GM12878 (cell line): Measurements from ENCODE around the gene INSIG1. TPM values are rescaled to one million over a fixed set of nuclear protein-coding genes. Genes with fewer than 3 reads are reported as not detected.
A peak's percentile ranks its signal among the peaks of the same experiment; 100 is the strongest.

Experiments used
- ATAC-seq: fragments of 200-7000 bp; cut with Tn5 transposase; 3 replicates; pipeline ENCODE4 v1.9.1; 2020; ENCODE audit warnings: mild to moderate bottlenecking, moderate library complexity
- BruUV-seq: library from RNA; stranded (reverse); fragments of 400-500 nt; replicated peaks from 2 replicates; lab custom pipeline; 2021; lab: Mats Ljungman, UMichigan
- CTCF ChIA-PET: fragments of 300-600 bp; sonication (Branson Sonifier 250); formaldehyde crosslinking; extraction: SDS; loops from one replicate; lab custom pipeline; 2021; ENCODE audit warnings: inconsistent platforms; lab: Yijun Ruan, JAX
- POLR2A ChIA-PET: fragments of 350-600 bp; formaldehyde crosslinking; extraction: SDS; loops from one replicate; lab custom pipeline; 2021; ENCODE audit warnings: inconsistent platforms; lab: Charles Lee
- RAD21 ChIA-PET: fragments of 300-600 bp; sonication (Branson Sonifier 250); formaldehyde crosslinking; loops from one replicate; lab custom pipeline; 2023; ENCODE audit warnings: antibody characterized with exemption; ENCODE audit not compliant: unreplicated experiment; lab: Charles Lee
- SMC1A ChIA-PET: fragments of 300-600 bp; sonication (Branson Sonifier 250); formaldehyde crosslinking; loops from one replicate; lab custom pipeline; 2023; ENCODE audit not compliant: unreplicated experiment, uncharacterized antibody; lab: Charles Lee
- DNase-seq: peaks from one replicate; pipeline ENCODE4 v3.0.0-alpha.2; 2011; ENCODE audit warnings: low read depth, low spot score
- FAIRE-seq: peaks from 3 replicates; lab custom pipeline; 2011; peaks lifted over from hg19 to GRCh38; lab: Jason Lieb, UNC
- H2AFZ ChIP-seq: 2 replicates; pipeline ENCODE4 v1.6.0; 2011; ENCODE audit warnings: low read depth, low read length, control low read depth; ENCODE audit not compliant: control insufficient read depth
- H3K27ac ChIP-seq: 2 replicates; pipeline ENCODE4 v1.5.1; 2011; ENCODE audit warnings: control low read depth; ENCODE audit not compliant: control insufficient read depth, insufficient read depth
- H3K27me3 ChIP-seq, 2 experiments: replicated peaks in 1 of 2; 2 replicates each; pipeline versions ENCODE4 v1.6.0 to v1.6.1; 2011; ENCODE audit warnings: low read length in 1 of 2; ENCODE audit not compliant: control insufficient read depth in 2 of 2, insufficient read depth in 2 of 2
- H3K36me3 ChIP-seq, 2 experiments: 2 replicates each; pipeline ENCODE4 v1.5.1; 2011; ENCODE audit warnings: low read length in 1 of 2; ENCODE audit not compliant: control insufficient read depth in 2 of 2, insufficient read depth in 2 of 2
- H3K4me1 ChIP-seq: 2 replicates; pipeline ENCODE4 v1.6.1; 2011; ENCODE audit warnings: mild to moderate bottlenecking, low read length, moderate library complexity, mixed read lengths; ENCODE audit not compliant: control insufficient read depth, insufficient read depth
- H3K4me2 ChIP-seq: 2 replicates; pipeline ENCODE4 v1.6.0; 2011; ENCODE audit warnings: control low read depth; ENCODE audit not compliant: control insufficient read depth, insufficient read depth
- H3K4me3 ChIP-seq: fragments of 200-600 bp; sonication (generic); 2 replicates; pipeline ENCODE4 v1.5.1; 2016
- H3K79me2 ChIP-seq: 2 replicates; pipeline ENCODE4 v1.6.0; 2011; ENCODE audit warnings: low read length; ENCODE audit not compliant: control insufficient read depth, insufficient read depth
- H3K9ac ChIP-seq: 2 replicates; pipeline ENCODE4 v1.8.0; 2011; ENCODE audit warnings: low read length, control low read depth, mixed read lengths; ENCODE audit not compliant: control insufficient read depth, insufficient read depth
- H3K9me3 ChIP-seq: replicated peaks from 3 replicates; pipeline ENCODE4 v1.5.1; 2011; ENCODE audit warnings: mild to moderate bottlenecking, low read length; ENCODE audit not compliant: control insufficient read depth, insufficient read depth
- H4K20me1 ChIP-seq: 2 replicates; pipeline ENCODE4 v1.6.0; 2011; ENCODE audit not compliant: control insufficient read depth, insufficient read depth
- FOXM1 ChIP-seq: IDR thresholded peaks from 2 replicates; pipeline ENCODE4 v1.6.1; 2012; ENCODE audit warnings: low read depth, mild to moderate bottlenecking, inconsistent platforms, low read length, moderate library complexity
- POLR2A ChIP-seq: IDR thresholded peaks from 2 replicates; pipeline ENCODE4 v1.6.1; 2011; ENCODE audit warnings: low read depth, mild to moderate bottlenecking, low read length
- SRF ChIP-seq, 2 experiments: IDR thresholded peaks; 2 replicates each; pipeline ENCODE4 v1.6.1; 2011; ENCODE audit warnings: low read depth in 2 of 2, low read length in 2 of 2, mild to moderate bottlenecking in 1 of 2, moderate library complexity in 1 of 2
- WGBS: methylation state at CpG from one replicate; pipeline ENCODE4 v1.1.6; 2016; ENCODE audit warnings: low lambda C conversion rate; ENCODE audit not compliant: insufficient replicate concordance, insufficient coverage; ENCODE audit errors: missing lambda C conversion rate; 5-methylcytosine and 5-hydroxymethylcytosine counted together
- in situ Hi-C: fragments of 300-500 bp; cut with MboI; formaldehyde crosslinking; loops from 9 replicates; pipeline ENCODE4 v1.14.3; 2018; ENCODE audit warnings: mixed read lengths
- intact Hi-C: fragments of 100-400 bp; cut with micrococcal nuclease; formaldehyde crosslinking; loops from one replicate; pipeline ENCODE4 v1.14.2; 2022; ENCODE audit not compliant: unreplicated experiment
- polyA plus RNA-seq, 11 experiments: library from polyadenylated mRNA; depleted of rRNA in 4 of 11; unstranded in 6 of 11; stranded (reverse) in 5 of 11; fragments of >200 nt; fragmentation: Nextera tagmentation in 4 of 11; fragmentation: Illumina TruSeq in 1 of 11; extraction: Ambion mirVana in 4 of 11; extraction: Trizol in 1 of 11; gene quantifications; 1 replicate in 1 of 11; 2 replicates in 10 of 11; pipeline versions ENCODE4 v1.2.1 to v1.2.3, GENCODE V29; 2011 to 2016; ENCODE audit warnings: inconsistent platforms in 2 of 11, missing spikeins in 2 of 11, low read depth in 1 of 11
- total RNA-seq, 4 experiments: library from RNA; depleted of rRNA in 3 of 4; stranded (reverse); fragments of >200 nt in 3 of 4; fragmentation: Illumina TruSeq in 1 of 4; extraction: Trizol in 1 of 4; gene quantifications; 2 replicates each; pipeline versions ENCODE4 v1.2.1 to v1.2.3, GENCODE V29; 2013 to 2021

INSIG1 gene
- total and polyA plus RNA-seq, 10 of the 15 experiments (the other 5 are each of a cell fraction or from before 2014, with no cell fraction given): 29.6 to 168 (median 91.1) TPM

DNA sequence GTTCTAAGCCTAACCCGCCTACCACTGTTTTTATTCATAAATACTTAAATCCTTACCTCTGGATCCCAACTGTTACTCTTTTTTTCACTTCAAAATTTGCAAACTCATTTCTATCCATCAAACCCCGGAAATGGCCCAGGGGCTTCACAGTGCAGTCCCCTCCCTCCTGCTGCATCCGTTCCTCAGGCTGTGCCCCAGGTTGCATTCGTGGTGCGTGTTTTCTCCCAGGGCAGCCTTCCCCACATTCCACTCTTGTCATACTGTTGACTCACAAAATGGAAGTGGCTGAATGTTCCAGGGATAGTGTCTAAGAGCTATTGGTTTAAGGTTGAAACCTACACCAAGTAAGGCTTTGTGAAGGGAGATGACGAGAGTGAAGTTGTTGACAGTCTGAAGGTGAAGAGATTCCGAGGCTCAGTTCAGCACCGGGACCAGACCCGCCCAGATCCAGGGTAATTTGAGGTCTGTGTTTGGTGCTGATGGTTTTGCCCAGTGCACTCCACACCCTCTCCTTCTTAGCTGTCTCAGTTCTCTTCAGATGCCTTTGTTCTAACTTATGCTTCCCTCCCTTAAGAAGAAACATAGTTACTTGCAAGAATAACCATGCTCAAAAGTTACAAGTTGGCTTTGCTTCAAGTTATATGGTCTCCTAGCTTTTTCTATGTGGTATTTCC, 7.7 kb downstream of the INSIG1 start:
- POLR2A ChIA-PET: interaction anchor here (1.8 kb wide), 1 partner anchor 40 kb away, joined by 4 read pairs; no protein-coding TSS in a partner anchor
- DNase-seq (no peak), FAIRE-seq (no peak), ATAC-seq (no peak; the same call in 2 of the 3 replicates)
- SMC1A ChIA-PET: interaction anchor here (1.0 kb wide), 1 partner anchor 30 kb away, joined by 4 read pairs; no protein-coding TSS in a partner anchor
- intact Hi-C loops: no loop called here
- no TSS peak for BruUV-seq
- Histone ChIP-seq H4K20me1 (peaks cover 4% of the 10 kb centered on the region; the same call in 1 of the 2 replicates), H2AFZ (no peak overlapping the region), H3K4me1 (peaks cover 6% of the 10 kb centered on the region), H3K36me3 (peaks cover 12 to 52% of the 10 kb centered on the region in 2 experiments), H3K27ac (no peak overlapping the region), H3K27me3 (no peaks in the 10 kb centered on the region)
- CTCF ChIA-PET: interaction anchor here (0.6 to 2.2 kb wide), 2 partner anchors 168 to 378 kb away, joined by 3 to 7 read pairs; no protein-coding TSS in a partner anchor
- RAD21 ChIA-PET: interaction anchor here (0.9 kb wide), 1 partner anchor 377 kb away, joined by 3 read pairs; no protein-coding TSS in a partner anchor
- TF ChIP-seq POLR2A (0 out of 2 replicates have a peak, but pooled peaks have one; percentile 48), FOXM1 (no peak)
- TF ChIP-seq, all 136 proteins: peak for 1
- no peak overlapping the region for H3K4me2 ChIP-seq
- no peak overlapping the region for H3K9ac ChIP-seq
- no peaks in the 10 kb centered on the region for H3K9me3 ChIP-seq
- no peak overlapping the region for H3K4me3 ChIP-seq
- H3K79me2 ChIP-seq: peaks cover 28% of the 10 kb centered on the region
- in situ Hi-C loops: no loop called here
- 90% methylated on average over 9 of the region's 9 CpGs for WGBS

GRCh38 chr7:155306673-155307470, 9.2 kb downstream of the INSIG1 start:
- SMC1A ChIA-PET: interaction anchor here (0.9 to 1.6 kb wide), 4 partner anchors 10 to 379 kb away, joined by 3 to 4 read pairs (median 3); partner anchors contain the start of gene INSIG1
- in situ Hi-C loops (no loop called here), intact Hi-C loops (no loop called here)
- CTCF ChIA-PET: interaction anchor here (1.5 to 2.2 kb wide), 2 partner anchors 38 to 379 kb away, joined by 6 to 7 read pairs; no protein-coding TSS in a partner anchor
- TF ChIP-seq POLR2A: 0 out of 2 replicates have a peak, but pooled peaks have one; percentile 42
- no peak for TF ChIP-seq SRF (IDR thresholded peaks at IDR 0.05; ENCODE audit: low read depth in 2 of 2, low read length in 2 of 2)
- POLR2A ChIA-PET: no interaction called here
- RAD21 ChIA-PET: interaction anchor here (0.6 to 0.9 kb wide), 2 partner anchors 287 to 379 kb away, joined by 3 to 5 read pairs; no protein-coding TSS in a partner anchor
- no peak for DNase-seq
- FAIRE-seq: no peak
- no peaks in the 10 kb centered on the region for H3K9me3 ChIP-seq
- peaks cover 14 to 52% of the 10 kb centered on the region in 2 experiments for H3K36me3 ChIP-seq
- no peak overlapping the region for H3K4me2 ChIP-seq
- H3K9ac ChIP-seq: no peak overlapping the region
- WGBS: 77% methylated on average over 15 of the region's 15 CpGs
- H3K4me1 ChIP-seq: 0 out of 2 replicates have a peak, but pooled peaks cover 4% of the 10 kb centered on the region
- peaks cover 4% of the 10 kb centered on the region; the same call in 1 of the 2 replicates for H4K20me1 ChIP-seq
- peaks cover 15% of the 10 kb centered on the region for H3K79me2 ChIP-seq
- H3K27ac ChIP-seq: no peak overlapping the region
- BruUV-seq: no TSS peak
- H2AFZ ChIP-seq: no peak overlapping the region
- no peaks in the 10 kb centered on the region for H3K27me3 ChIP-seq
- peak; percentile 18 for ATAC-seq
- H3K4me3 ChIP-seq: no peak overlapping the region
